GM18868 (cell line): Measurements from ENCODE around the gene CHI3L2.

Experiments
- ATAC-seq: cut with Tn5 transposase; IDR thresholded peaks from one replicate; pipeline ENCODE4 v1.9.1; 2021; ENCODE audit warnings: mild to moderate bottlenecking, moderate library complexity; ENCODE audit not compliant: unreplicated experiment

The CHI3L2 gene

DNA sequence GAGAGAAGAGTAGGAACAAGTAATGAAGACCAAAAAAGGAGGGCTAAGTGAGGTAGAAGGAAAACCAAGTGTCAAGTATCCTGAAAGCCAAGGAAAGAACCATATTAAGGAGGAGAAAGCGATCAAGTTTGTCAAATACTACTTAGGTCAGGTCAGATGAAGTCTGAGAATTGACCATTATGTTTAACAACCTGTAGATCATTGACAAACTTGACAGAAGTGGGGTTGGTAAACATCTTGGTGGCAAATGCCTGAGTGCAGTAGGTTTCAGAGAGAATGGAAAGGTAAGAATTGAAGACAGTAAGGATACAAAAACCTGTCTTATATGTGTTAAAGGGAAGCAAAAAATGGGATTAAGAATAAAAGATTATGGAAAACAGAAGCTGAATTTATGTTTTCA is 59.4 kb downstream of the CHI3L2 start:
- no peak for ATAC-seq

DNA sequence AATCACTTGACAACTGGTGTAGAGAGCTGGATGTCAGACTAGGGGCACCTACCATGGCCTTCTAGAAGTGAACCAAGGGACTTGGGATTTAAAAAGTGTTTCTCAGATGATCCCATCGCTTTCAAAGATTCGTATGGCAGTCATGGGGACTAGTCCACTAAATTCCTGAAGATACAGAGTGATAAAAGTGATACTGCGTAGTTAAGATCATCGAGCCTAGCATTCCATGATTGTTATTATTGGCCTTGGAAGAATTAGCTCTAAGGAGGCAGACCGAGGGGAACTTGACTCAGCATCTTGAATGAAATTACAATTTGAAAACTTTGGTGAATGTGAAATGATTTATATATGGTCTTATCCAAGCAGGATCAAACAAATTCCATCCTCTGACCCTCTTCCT is 61.9 kb downstream of the CHI3L2 start:
- ATAC-seq, result no peak

DNA sequence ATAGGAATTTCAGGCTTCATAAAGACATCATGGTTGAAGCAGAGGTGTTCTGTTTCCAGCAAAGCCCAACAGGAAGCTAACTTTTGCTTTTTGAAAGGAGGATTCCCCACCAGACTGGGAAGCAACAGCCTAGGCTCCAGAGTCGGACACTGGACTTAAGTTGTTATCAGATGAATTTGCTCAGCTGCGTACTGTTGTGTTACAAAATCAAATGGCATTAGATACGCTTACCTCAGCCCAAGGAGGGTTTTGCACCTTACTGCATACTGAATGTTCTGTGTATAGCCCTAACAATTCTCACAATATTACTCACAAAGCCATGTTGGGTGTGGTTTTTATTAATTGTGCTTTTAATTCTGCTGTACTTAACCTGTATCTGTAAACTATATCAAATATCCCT is 62.6 kb downstream of the CHI3L2 start:
- ATAC-seq, result no peak

DNA sequence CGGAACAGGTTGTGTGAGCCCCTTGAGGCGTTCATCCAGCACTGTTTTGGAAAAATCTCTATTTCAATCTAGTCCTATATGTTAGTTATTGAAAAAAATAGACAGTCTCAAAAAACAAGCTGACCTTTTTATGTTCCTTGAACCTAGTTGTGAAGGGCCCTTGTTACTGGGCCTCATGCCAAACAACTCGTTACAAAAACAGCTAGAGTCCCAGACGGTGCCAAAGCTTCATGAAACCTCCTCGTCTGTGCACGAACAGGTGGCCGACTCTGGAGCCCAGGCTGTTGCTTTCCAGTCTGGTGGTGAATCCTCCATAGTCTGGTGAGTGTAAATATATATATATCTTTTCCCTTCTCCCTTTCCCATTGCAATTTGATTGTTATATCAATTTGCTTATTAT is 63.1 kb downstream of the CHI3L2 start, which contains the start of gene CHIA:
CHIA (plus strand) TSS at position 222 of the 400 bp plus-strand sequence. CDS start 19,617 bp downstream, outside the sequence.
- no peak for ATAC-seq
